Neural cell (in vitro differentiated cells): ENCODE measurements around the gene ADCYAP1. TPM values are rescaled to one million over a fixed set of nuclear protein-coding genes. Genes with fewer than 3 reads are reported as not detected.

ENCODE experiments used
- H2AFZ ChIP-seq: fragments of 200-600, 300-800 bp; sonication (generic), shearing (Covaris generic); 2 replicates; pipeline ENCODE4 v1.6.0; 2014; ENCODE audit warnings: low read depth, mild to moderate bottlenecking, antibody characterized with exemption, low read length, moderate library complexity
- H3F3A ChIP-seq: fragments of 200-600 bp; shearing (Covaris generic); 2 replicates; pipeline ENCODE4 v1.6.1; 2016; ENCODE audit warnings: mild to moderate bottlenecking, moderate library complexity, mixed read lengths, antibody characterized with exemption, low read length; ENCODE audit not compliant: insufficient read depth, poor library complexity, severe bottlenecking
- H3K27ac ChIP-seq: fragments of 200-600, 300-800 bp; sonication (generic), shearing (Covaris generic); 2 replicates; pipeline ENCODE4 v1.5.1; 2014; ENCODE audit warnings: mild to moderate bottlenecking, low read length, moderate library complexity
- H3K27me3 ChIP-seq: fragments of 300-800, 200-600 bp; sonication (generic), shearing (Covaris generic); 2 replicates; pipeline ENCODE4 v1.6.0; 2014; ENCODE audit warnings: mild to moderate bottlenecking, low read depth, low read length, moderate library complexity; ENCODE audit not compliant: insufficient read depth
- H3K36me3 ChIP-seq: fragments of 300-800, 200-600 bp; sonication (generic), shearing (Covaris generic); 2 replicates; pipeline ENCODE4 v1.5.1; 2014; ENCODE audit warnings: mild to moderate bottlenecking, antibody characterized with exemption, low read length, moderate library complexity; ENCODE audit not compliant: insufficient read depth
- H3K4me2 ChIP-seq: fragments of 300-800, 200-600 bp; sonication (generic), shearing (Covaris generic); 2 replicates; pipeline ENCODE4 v1.6.0; 2014; ENCODE audit warnings: mild to moderate bottlenecking, low read length
- H3K4me3 ChIP-seq: fragments of 300-800, 200-600 bp; sonication (generic), shearing (Covaris generic); 2 replicates; pipeline ENCODE4 v1.5.1; 2014; ENCODE audit warnings: mild to moderate bottlenecking, low read length, moderate library complexity
- H3K79me2 ChIP-seq: fragments of 200-600 bp; shearing (Covaris generic); replicated peaks from 2 replicates; pipeline ENCODE4 v1.6.0; 2014; ENCODE audit warnings: mild to moderate bottlenecking, low read length, moderate library complexity; ENCODE audit not compliant: insufficient read depth
- H3K9ac ChIP-seq: fragments of 300-800, 200-600 bp; sonication (generic), shearing (Covaris generic); 2 replicates; pipeline ENCODE4 v1.6.1; 2016; ENCODE audit warnings: mild to moderate bottlenecking, low read length, mixed read lengths
- H3K9me2 ChIP-seq: fragments of 200-600 bp; shearing (Covaris generic); 2 replicates; pipeline ENCODE4 v1.6.1; 2016; ENCODE audit warnings: mild to moderate bottlenecking, low read length, mixed read lengths; ENCODE audit not compliant: insufficient read depth
- H3K9me3 ChIP-seq: fragments of 200-600, 300-800 bp; sonication (generic), shearing (Covaris generic); 2 replicates; pipeline ENCODE4 v1.6.1; 2016; ENCODE audit warnings: mild to moderate bottlenecking, mixed run types, low read length, moderate library complexity, mixed read lengths
- H4K20me1 ChIP-seq: fragments of 200-600 bp; shearing (Covaris generic); 2 replicates; pipeline ENCODE4 v1.6.1; 2016; ENCODE audit warnings: mild to moderate bottlenecking, mixed run types; ENCODE audit not compliant: insufficient read depth
- CTCF ChIP-seq: fragments of 450-650 bp; IDR thresholded peaks from 2 replicates; pipeline ENCODE4 v1.5.1; 2014; ENCODE audit warnings: antibody characterized with exemption, mild to moderate bottlenecking, moderate library complexity; ENCODE audit not compliant: poor library complexity, severe bottlenecking
- EP300 ChIP-seq: fragments of 450-650 bp; conservative IDR thresholded peaks from 2 replicates; pipeline ENCODE4 v1.6.1; 2014; ENCODE audit warnings: antibody characterized with exemption, mild to moderate bottlenecking, moderate library complexity; ENCODE audit not compliant: poor library complexity, severe bottlenecking
- EZH2 ChIP-seq: fragments of 200-600, 300-800 bp; shearing (Covaris generic), sonication (generic); IDR thresholded peaks from 2 replicates; pipeline ENCODE4 v1.6.1; 2014; ENCODE audit warnings: antibody characterized with exemption, low read length, borderline replicate concordance, mild to moderate bottlenecking; ENCODE audit not compliant: insufficient read depth, poor library complexity, severe bottlenecking
- MXI1 ChIP-seq: fragments of 450-650 bp; conservative IDR thresholded peaks from 2 replicates; pipeline ENCODE4 v1.6.1; 2014; ENCODE audit warnings: antibody characterized with exemption, mild to moderate bottlenecking; ENCODE audit not compliant: poor library complexity, severe bottlenecking
- POLR2AphosphoS5 ChIP-seq: IDR thresholded peaks from 2 replicates; pipeline ENCODE4 v1.6.1; 2012
- RAD21 ChIP-seq: fragments of 450-650 bp; conservative IDR thresholded peaks from 2 replicates; pipeline ENCODE4 v1.6.1; 2014; ENCODE audit warnings: antibody characterized with exemption, mild to moderate bottlenecking, moderate library complexity
- REST ChIP-seq: IDR thresholded peaks from 2 replicates; pipeline ENCODE4 v1.6.1; 2012; ENCODE audit warnings: borderline replicate concordance
- SMC3 ChIP-seq: fragments of 450-650 bp; conservative IDR thresholded peaks from 2 replicates; pipeline ENCODE4 v1.6.1; 2014; ENCODE audit warnings: antibody characterized with exemption, mild to moderate bottlenecking, moderate library complexity; ENCODE audit not compliant: poor library complexity
- TAF1 ChIP-seq: IDR thresholded peaks from 2 replicates; pipeline ENCODE4 v1.6.1; 2012; ENCODE audit warnings: low read depth
- polyA plus RNA-seq: library from polyadenylated mRNA; depleted of rRNA; stranded (reverse); fragments of >200 nt; gene quantifications from 2 replicates; pipeline ENCODE4 v1.2.3, GENCODE V29; 2014

Gene ADCYAP1
- polyA plus RNA-seq, 1 donor from 2014 or later = 0.98 TPM

GRCh38 chr18:910247-910646, 5.6 kb downstream of the ADCYAP1 start:
- Histone ChIP-seq H3K79me2 (no peaks in the 10 kb centered on the region), H3K36me3 (no peaks in the 10 kb centered on the region), H4K20me1 (no peaks in the 10 kb centered on the region), H3K27me3 (peaks cover 72% of the 10 kb centered on the region), H2AFZ (no peak overlapping the region), H3K9me2 (no peaks in the 10 kb centered on the region), H3F3A (no peaks in the 10 kb centered on the region), H3K27ac (no peak overlapping the region), H3K9me3 (no peaks in the 10 kb centered on the region), H3K4me2 (no peak overlapping the region), H3K4me3 (no peak overlapping the region), H3K9ac (no peak overlapping the region)
- TF ChIP-seq RAD21 (no peak), SMC3 (no peak), TAF1 (no peak), EP300 (no peak), MXI1 (no peak), EZH2 (no peak), CTCF (no peak), POLR2AphosphoS5 (no peak)

GRCh38 chr18:911025-911424, 6.4 kb downstream of the ADCYAP1 start:
- peaks cover 64% of the 10 kb centered on the region for H3K27me3 ChIP-seq
- H3K36me3 ChIP-seq = no peaks in the 10 kb centered on the region
- no peaks in the 10 kb centered on the region for H3K9me3 ChIP-seq
- TF ChIP-seq POLR2AphosphoS5 (no peak), CTCF (no peak), MXI1 (no peak), EZH2 (no peak), RAD21 (no peak), TAF1 (no peak), REST (no peak), SMC3 (no peak), EP300 (no peak)
- H3K4me3 ChIP-seq = no peak overlapping the region
- H3K4me2 ChIP-seq = no peak overlapping the region
- no peak overlapping the region for H3K9ac ChIP-seq
- no peaks in the 10 kb centered on the region for H3F3A ChIP-seq
- no peak overlapping the region for H2AFZ ChIP-seq
- H4K20me1 ChIP-seq = no peaks in the 10 kb centered on the region
- H3K27ac ChIP-seq = no peak overlapping the region
- H3K79me2 ChIP-seq = no peaks in the 10 kb centered on the region
- no peaks in the 10 kb centered on the region for H3K9me2 ChIP-seq
